OCI-LY7 (cell line): ENCODE data around the gene EIF3A. TPM values are rescaled to one million over a fixed set of nuclear protein-coding genes. Genes with fewer than 3 reads are reported as not detected.

Experiments
- BruUV-seq: library from RNA; stranded (reverse); fragments of 400-500 nt; replicated peaks from 2 replicates; lab custom pipeline; 2021; lab: Mats Ljungman, UMichigan
- CTCF ChIA-PET: fragments of 300-600 bp; sonication (Branson Sonifier 250); formaldehyde crosslinking; loops from one replicate; lab custom pipeline; 2022; ENCODE audit warnings: antibody characterized with exemption; ENCODE audit not compliant: unreplicated experiment; lab: Charles Lee
- POLR2A ChIA-PET: fragments of 300-600 bp; sonication (Branson Sonifier 250); formaldehyde crosslinking; loops from one replicate; lab custom pipeline; 2022; ENCODE audit warnings: antibody characterized with exemption; lab: Charles Lee
- DNase-seq: peaks from one replicate; pipeline ENCODE4 v3.0.0-alpha.2; 2015; ENCODE audit warnings: low spot score
- H2AFZ ChIP-seq: fragments of 200-600 bp; sonication (generic), shearing (Covaris generic); 2 replicates; pipeline ENCODE4 v1.6.1; 2014; ENCODE audit warnings: mild to moderate bottlenecking, antibody characterized with exemption, low read length, moderate library complexity
- H3K27ac ChIP-seq: fragments of 200-600 bp; sonication (generic); 2 replicates; pipeline ENCODE4 v1.5.1; 2014; ENCODE audit warnings: mixed run types, low read depth, mild to moderate bottlenecking, moderate library complexity, low read length, inconsistent platforms; ENCODE audit not compliant: poor library complexity, severe bottlenecking
- H3K36me3 ChIP-seq: fragments of 200-600 bp; sonication (generic); 2 replicates; pipeline ENCODE4 v1.6.1; 2014; ENCODE audit warnings: mild to moderate bottlenecking, antibody characterized with exemption, low read length, moderate library complexity, mixed read lengths; ENCODE audit not compliant: insufficient read depth
- H3K4me1 ChIP-seq: fragments of 200-600 bp; sonication (generic); 2 replicates; pipeline ENCODE4 v1.5.1; 2014; ENCODE audit warnings: mild to moderate bottlenecking, low read length; ENCODE audit not compliant: insufficient read depth, poor library complexity, severe bottlenecking
- H3K4me2 ChIP-seq: fragments of 200-600 bp; sonication (generic); 2 replicates; pipeline ENCODE4 v1.6.1; 2014; ENCODE audit warnings: mild to moderate bottlenecking, low read length
- H3K4me3 ChIP-seq: fragments of 200-600 bp; sonication (generic); 2 replicates; pipeline ENCODE4 v1.5.1; 2014; ENCODE audit warnings: mild to moderate bottlenecking, low read depth, low read length; ENCODE audit not compliant: poor library complexity, severe bottlenecking
- H3K79me2 ChIP-seq: fragments of 200-600 bp; sonication (generic); 2 replicates; pipeline ENCODE4 v1.6.1; 2016; ENCODE audit warnings: low read depth, mild to moderate bottlenecking, low read length, moderate library complexity, mixed read lengths; ENCODE audit not compliant: insufficient read depth
- H3K9me2 ChIP-seq: fragments of 200-600 bp; sonication (generic); 2 replicates; pipeline ENCODE4 v1.6.1; 2016; ENCODE audit warnings: mild to moderate bottlenecking, low read length, mixed read lengths; ENCODE audit not compliant: insufficient read depth
- H3K9me3 ChIP-seq: fragments of 200-600 bp; sonication (generic); 2 replicates; pipeline ENCODE4 v1.6.1; 2014; ENCODE audit warnings: mild to moderate bottlenecking, mixed run types, low read length, mixed read lengths
- H4K20me1 ChIP-seq: fragments of 200-600 bp; sonication (generic); 2 replicates; pipeline ENCODE4 v1.6.1; 2014; ENCODE audit warnings: mild to moderate bottlenecking, antibody characterized with exemption, low read length, moderate library complexity, mixed read lengths; ENCODE audit not compliant: insufficient read depth
- CTCF ChIP-seq: fragments of 200-600 bp; sonication (generic); conservative IDR thresholded peaks from 2 replicates; pipeline ENCODE4 v1.5.1; 2014; ENCODE audit warnings: mild to moderate bottlenecking, antibody characterized with exemption, low read length, moderate library complexity, mixed read lengths
- EZH2phosphoT487 ChIP-seq: fragments of 200-600 bp; sonication (generic); IDR thresholded peaks from 2 replicates; pipeline ENCODE4 v1.6.1; 2018; ENCODE audit warnings: low read depth, borderline replicate concordance, mild to moderate bottlenecking, mixed run types, antibody characterized with exemption, low read length, moderate library complexity, mixed read lengths
- intact Hi-C: fragments of 100-400 bp; cut with micrococcal nuclease; formaldehyde crosslinking; loops from one replicate; pipeline ENCODE4 v1.10.0; 2022; ENCODE audit not compliant: unreplicated experiment
- total RNA-seq, 2 experiments: library from RNA; depleted of rRNA in 1 of 2; stranded (reverse); fragments of >200 nt in 1 of 2; shearing (Covaris generic) in 1 of 2; gene quantifications; 2 replicates each; pipeline ENCODE4 v1.2.3, GENCODE V29; 2014 to 2022

The EIF3A gene
- total RNA-seq, 2 experiments from 2014 or later = 83.0 to 171 TPM

- BruUV-seq = no TSS peak
- no peaks in the 10 kb centered on the region for H3K9me3 ChIP-seq
- H3K4me1 ChIP-seq = no peaks in the 10 kb centered on the region
- H3K4me3 ChIP-seq = no peak overlapping the region
- no peak overlapping the region for H3K4me2 ChIP-seq
- no peak for DNase-seq
- H3K9me2 ChIP-seq = no peaks in the 10 kb centered on the region
- ChIA-PET CTCF (no interaction called here), POLR2A (interaction anchor here (0.6 kb wide), 1 partner anchor 15 kb away, joined by 6 read pairs; no protein-coding TSS in a partner anchor)
- no peaks in the 10 kb centered on the region for H3K36me3 ChIP-seq
- H3K79me2 ChIP-seq = no peaks in the 10 kb centered on the region
- no peak overlapping the region for H3K27ac ChIP-seq
- intact Hi-C loops = no loop called here
- TF ChIP-seq CTCF (no peak), EZH2phosphoT487 (no peak)
- no peak overlapping the region for H2AFZ ChIP-seq
- H4K20me1 ChIP-seq = no peaks in the 10 kb centered on the region
Measured at GRCh38 chr10:118995739-118996138, 84.9 kb downstream of the EIF3A start.

GRCh38 chr10:118994321-118994720 lies 86.3 kb downstream of the EIF3A start:
- H3K4me2 ChIP-seq = no peak overlapping the region
- no peaks in the 10 kb centered on the region for H3K9me2 ChIP-seq
- H3K27ac ChIP-seq = no peak overlapping the region
- no peaks in the 10 kb centered on the region for H3K9me3 ChIP-seq
- no TSS peak for BruUV-seq
- CTCF ChIA-PET = no interaction called here
- no peaks in the 10 kb centered on the region for H3K79me2 ChIP-seq
- H3K4me1 ChIP-seq = no peaks in the 10 kb centered on the region
- TF ChIP-seq CTCF (no peak), EZH2phosphoT487 (no peak)
- no peak overlapping the region for H3K4me3 ChIP-seq
- intact Hi-C loops = no loop called here
- H3K36me3 ChIP-seq = no peaks in the 10 kb centered on the region
- POLR2A ChIA-PET = interaction anchor here (0.6 kb wide), 1 partner anchor 122 kb away, joined by 3 read pairs; no protein-coding TSS in a partner anchor
- no peak for DNase-seq
- no peak overlapping the region for H2AFZ ChIP-seq
- H4K20me1 ChIP-seq = no peaks in the 10 kb centered on the region

- intact Hi-C loops = no loop called here
- no peaks in the 10 kb centered on the region for H3K36me3 ChIP-seq
- no peaks in the 10 kb centered on the region for H3K9me2 ChIP-seq
- H3K79me2 ChIP-seq = no peaks in the 10 kb centered on the region
- POLR2A ChIA-PET = no interaction called here
- H3K4me2 ChIP-seq = no peak overlapping the region
- TF ChIP-seq CTCF = no peak
- TF ChIP-seq EZH2phosphoT487 = no peak
- H3K4me3 ChIP-seq = no peak overlapping the region
- H4K20me1 ChIP-seq = no peaks in the 10 kb centered on the region
- no peaks in the 10 kb centered on the region for H3K4me1 ChIP-seq
- H3K27ac ChIP-seq = no peak overlapping the region
- H2AFZ ChIP-seq = no peak overlapping the region
- no peak for DNase-seq
- no TSS peak for BruUV-seq
- CTCF ChIA-PET = no interaction called here
- 0 out of 2 replicates have a peak, but pooled peaks cover 3% of the 10 kb centered on the region for H3K9me3 ChIP-seq
Measured at GRCh38 chr10:118993214-118993613, 87.4 kb downstream of the EIF3A start.
